Tibial artery (tissue), 4 donors: ENCODE measurements around the gene TBC1D8.

Source experiments
- DNase-seq, 2 donors: peaks; one replicate each; pipeline ENCODE4 v3.0.0-alpha.2; 2019
- H3K27ac ChIP-seq, 2 donors: fragments of 200-600 bp; sonication (generic) in 1 of 2; 1 replicate in 1 of 2; 2 replicates in 1 of 2; pipeline ENCODE4 v1.5.1; 2018 to 2019; ENCODE audit warnings: mild to moderate bottlenecking in 1 of 2
- H3K27me3 ChIP-seq, 2 donors: fragments of 200-600 bp; sonication (generic) in 1 of 2; one replicate each; pipeline versions ENCODE4 v1.5.1 to v1.6.0; 2016 to 2019
- H3K36me3 ChIP-seq, 3 donors: fragments of 200-600 bp; sonication (generic) in 2 of 3; one replicate each; pipeline ENCODE4 v1.5.1; 2016 to 2019; ENCODE audit warnings: mild to moderate bottlenecking in 2 of 3
- H3K4me1 ChIP-seq, 4 donors: fragments of 200-600 bp; sonication (generic) in 2 of 4; 1 replicate in 3 of 4; 2 replicates in 1 of 4; pipeline ENCODE4 v1.5.1; 2016 to 2019
- H3K4me3 ChIP-seq, 2 donors: fragments of 200-600 bp; sonication (generic) in 1 of 2; 1 replicate in 1 of 2; 2 replicates in 1 of 2; pipeline ENCODE4 v1.5.1; 2018 to 2019; ENCODE audit warnings: mild to moderate bottlenecking in 2 of 2
- H3K9me3 ChIP-seq, 3 donors: fragments of 200-600 bp; sonication (generic) in 1 of 3; one replicate each; pipeline ENCODE4 v1.5.1; 2016 to 2019
- CTCF ChIP-seq, 2 experiments: fragments of 200-600 bp in 1 of 2; fragments of 450-650 bp in 1 of 2; IDR thresholded peaks; one replicate each; pipeline ENCODE4 v1.5.1; 2017 to 2019; ENCODE audit warnings: antibody characterized with exemption in 2 of 2, mild to moderate bottlenecking in 1 of 2, moderate library complexity in 1 of 2
- intact Hi-C: fragments of 100-400 bp; cut with DNase I; formaldehyde crosslinking; loops from one replicate; pipeline ENCODE4 v1.15.0; 2023; ENCODE audit warnings: low total_unique reads

The TBC1D8 gene

DNA sequence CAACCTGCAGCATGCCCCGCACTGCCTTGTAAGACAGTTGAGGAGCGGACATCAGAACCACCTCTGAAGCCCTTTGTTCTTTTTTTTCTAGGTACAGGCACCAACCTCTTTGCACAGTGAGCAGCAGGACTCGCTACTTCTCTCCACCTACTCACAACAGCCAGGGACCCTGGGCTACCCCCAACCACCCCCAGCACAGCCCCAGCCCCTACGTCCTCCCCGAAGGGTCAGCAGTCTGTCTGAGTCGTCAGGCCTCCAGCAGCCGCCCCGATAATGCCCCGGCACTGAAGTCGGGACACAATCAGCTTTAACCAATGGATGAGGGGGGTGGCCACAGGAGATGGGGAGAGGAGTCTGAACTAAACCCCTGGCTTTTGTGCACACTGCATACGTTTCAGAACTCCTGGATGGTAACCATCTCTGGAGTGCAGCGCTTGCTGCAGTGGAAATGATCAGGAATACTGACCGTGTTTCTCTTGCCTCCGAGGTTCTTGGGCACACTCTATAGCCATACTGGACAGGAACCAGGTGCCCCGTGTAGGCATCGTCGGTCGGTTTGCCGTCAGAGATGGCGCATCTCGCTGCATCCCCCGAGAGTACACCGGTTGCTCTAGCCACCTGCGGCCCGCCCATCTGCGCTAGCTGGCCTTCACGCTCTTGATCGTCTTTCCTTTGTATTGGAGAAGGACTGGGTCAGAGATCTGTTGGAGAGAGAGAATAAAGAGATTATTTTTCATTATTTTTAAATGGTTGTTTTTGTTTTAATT lies 155.7 kb downstream of the TBC1D8 start:
- TF ChIP-seq CTCF (IDR thresholded peaks at IDR 0.05) = no peak
- DNase-seq = no peak
- H3K4me3 ChIP-seq = no peak overlapping the region
- intact Hi-C loops = no loop called here
- no peaks in the 10 kb centered on the region for H3K9me3 ChIP-seq
- H3K4me1 ChIP-seq = no peaks in the 10 kb centered on the region
- H3K27me3 ChIP-seq = no peaks in the 10 kb centered on the region
- peaks cover 12 to 43% (median 19%) of the 10 kb centered on the region in 3 donors for H3K36me3 ChIP-seq
- no peak overlapping the region for H3K27ac ChIP-seq

GRCh38 chr2:100993294-100993693 lies 157.9 kb downstream of the TBC1D8 start:
- Histone ChIP-seq H3K36me3 (peaks cover 12 to 50% (median 19%) of the 10 kb centered on the region in 3 donors), H3K4me1 (no peaks in the 10 kb centered on the region), H3K27me3 (no peaks in the 10 kb centered on the region), H3K4me3 (no peak overlapping the region), H3K9me3 (no peaks in the 10 kb centered on the region), H3K27ac (no peak overlapping the region)
- no peak for DNase-seq
- no peak for TF ChIP-seq CTCF (IDR thresholded peaks at IDR 0.05)
- intact Hi-C loops = no loop called here

GRCh38 chr2:100992262-100992661 lies 158.9 kb downstream of the TBC1D8 start:
- Histone ChIP-seq H3K36me3 (peaks cover 12 to 59% (median 29%) of the 10 kb centered on the region in 3 donors), H3K4me1 (no peaks in the 10 kb centered on the region), H3K27ac (no peak overlapping the region), H3K27me3 (no peaks in the 10 kb centered on the region), H3K9me3 (no peaks in the 10 kb centered on the region), H3K4me3 (no peak overlapping the region)
- DNase-seq = no peak
- TF ChIP-seq CTCF (IDR thresholded peaks at IDR 0.05) = no peak
- intact Hi-C loops = no loop called here

DNA sequence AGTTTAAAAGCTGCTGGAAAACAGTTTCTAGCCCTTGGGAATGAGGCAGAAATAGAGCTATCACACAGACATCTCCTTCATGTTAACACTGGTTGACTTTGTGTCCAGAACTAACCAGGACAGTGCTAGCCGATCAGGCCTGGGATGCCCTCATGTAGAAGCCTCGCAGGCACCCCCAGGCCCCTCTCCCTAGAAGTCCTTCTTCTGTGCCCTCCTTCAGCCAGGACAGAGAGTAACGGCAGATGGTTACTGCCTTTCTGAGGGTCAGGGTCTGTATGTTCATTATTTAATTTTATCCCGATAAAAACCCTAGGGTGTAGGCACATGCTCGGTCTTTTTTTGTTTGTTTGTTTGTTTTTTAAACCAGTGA lies 159.8 kb downstream of the TBC1D8 start:
- Histone ChIP-seq H3K36me3 (peaks cover 12 to 59% (median 29%) of the 10 kb centered on the region in 3 donors), H3K27ac (no peak overlapping the region), H3K4me1 (no peaks in the 10 kb centered on the region), H3K9me3 (no peaks in the 10 kb centered on the region), H3K4me3 (no peak overlapping the region), H3K27me3 (no peaks in the 10 kb centered on the region)
- TF ChIP-seq CTCF (IDR thresholded peaks at IDR 0.05) = no peak
- intact Hi-C loops = no loop called here
- DNase-seq = no peak

GRCh38 chr2:100990650-100991403 lies 160.4 kb downstream of the TBC1D8 start:
- intact Hi-C loops = no loop called here

More at GRCh38 chr2:100990650-100991403, 160.4 kb downstream of the TBC1D8 start:
- no peak for DNase-seq
- H3K9me3 ChIP-seq = no peaks in the 10 kb centered on the region
- no peak overlapping the region for H3K27ac ChIP-seq
- H3K4me3 ChIP-seq = no peak overlapping the region
- no peak for TF ChIP-seq CTCF (IDR thresholded peaks at IDR 0.05)
- H3K4me1 ChIP-seq = no peaks in the 10 kb centered on the region
- peaks cover 10 to 55% (median 26%) of the 10 kb centered on the region in 3 donors for H3K36me3 ChIP-seq
- H3K27me3 ChIP-seq = no peaks in the 10 kb centered on the region
